Keratinocyte (primary cell): ENCODE results near the gene NIM1K. TPM values are rescaled to one million over a fixed set of nuclear protein-coding genes. Genes with fewer than 3 reads are reported as not detected.

Source experiments
- DNase-seq: peaks from one replicate; pipeline ENCODE4 v3.0.0-alpha.2; 2011; ENCODE audit warnings: low read depth, missing footprints, low spot score
- FAIRE-seq: peaks from 2 replicates; lab custom pipeline; 2011; peaks lifted over from hg19 to GRCh38; lab: Jason Lieb, UNC
- H2AFZ ChIP-seq: 2 replicates; pipeline ENCODE4 v1.6.0; 2012; ENCODE audit warnings: low read length, control low read depth, inconsistent platforms; ENCODE audit not compliant: control insufficient read depth
- H3K27ac ChIP-seq: 2 replicates; pipeline ENCODE4 v1.5.1; 2011; ENCODE audit warnings: low read length; ENCODE audit not compliant: control insufficient read depth, insufficient read depth
- H3K27me3 ChIP-seq: 3 replicates; pipeline ENCODE4 v1.6.0; 2011; ENCODE audit warnings: low read length; ENCODE audit not compliant: control insufficient read depth, insufficient read depth; ENCODE audit errors: extremely low read depth
- H3K36me3 ChIP-seq, 2 experiments: 2 replicates in 1 of 2; 3 replicates in 1 of 2; pipeline ENCODE4 v1.5.1; 2011; ENCODE audit warnings: low read length in 2 of 2, mild to moderate bottlenecking in 1 of 2; ENCODE audit not compliant: control insufficient read depth in 2 of 2, insufficient read depth in 2 of 2; ENCODE audit errors: extremely low read depth in 1 of 2
- H3K4me1 ChIP-seq: 3 replicates; pipeline ENCODE4 v1.5.1; 2011; ENCODE audit warnings: low read length; ENCODE audit not compliant: control insufficient read depth, insufficient read depth; ENCODE audit errors: extremely low read depth
- H3K4me2 ChIP-seq: 3 replicates; pipeline ENCODE4 v1.6.0; 2011; ENCODE audit warnings: low read depth, low read length; ENCODE audit not compliant: control insufficient read depth, insufficient read depth; ENCODE audit errors: extremely low read depth
- H3K4me3 ChIP-seq, 3 experiments: fragments of 200-600 bp in 1 of 3; sonication (generic) in 1 of 3; 2 replicates in 2 of 3; 3 replicates in 1 of 3; pipeline ENCODE4 v1.5.1; 2011 to 2016; ENCODE audit warnings: low read length in 3 of 3, mild to moderate bottlenecking in 3 of 3, control low read depth in 2 of 3, inconsistent platforms in 1 of 3, low read depth in 1 of 3, mixed read lengths in 1 of 3, mixed run types in 1 of 3, moderate library complexity in 1 of 3; ENCODE audit not compliant: control insufficient read depth in 2 of 3, insufficient read depth in 2 of 3; ENCODE audit errors: extremely low read depth in 1 of 3
- H3K79me2 ChIP-seq: 2 replicates; pipeline ENCODE4 v1.6.0; 2012; ENCODE audit warnings: low read length; ENCODE audit not compliant: control insufficient read depth, insufficient read depth
- H3K9ac ChIP-seq: 3 replicates; pipeline ENCODE4 v1.6.0; 2011; ENCODE audit warnings: low read length; ENCODE audit not compliant: control insufficient read depth, insufficient read depth; ENCODE audit errors: extremely low read depth
- H3K9me1 ChIP-seq: 3 replicates; pipeline ENCODE4 v1.6.0; 2011; ENCODE audit warnings: low read length; ENCODE audit not compliant: control insufficient read depth, insufficient read depth; ENCODE audit errors: extremely low read depth
- H3K9me3 ChIP-seq: 2 replicates; pipeline ENCODE4 v1.5.1; 2012; ENCODE audit warnings: low read depth, low read length; ENCODE audit not compliant: control insufficient read depth
- H4K20me1 ChIP-seq: 3 replicates; pipeline ENCODE4 v1.6.0; 2011; ENCODE audit warnings: low read length; ENCODE audit not compliant: control insufficient read depth, insufficient read depth; ENCODE audit errors: extremely low read depth
- EZH2 ChIP-seq: IDR thresholded peaks from one replicate; pipeline ENCODE4 v1.6.1; 2012; ENCODE audit warnings: inconsistent platforms, mild to moderate bottlenecking, low read length, moderate library complexity
- dilution Hi-C: fragments of 300-500 bp; cut with MboI; formaldehyde crosslinking; loops from one replicate; pipeline ENCODE4 v1.7.0; 2020; ENCODE audit warnings: low sequenced_read_pairs; ENCODE audit not compliant: extremely low pct_ligation_motif_present
- polyA plus RNA-seq, 5 experiments: library from polyadenylated mRNA; depleted of rRNA in 3 of 5; stranded (reverse) in 3 of 5; stranded (forward) in 1 of 5; unstranded in 1 of 5; fragments of >200 nt; gene quantifications; 1 replicate in 1 of 5; 2 replicates in 3 of 5; 3 replicates in 1 of 5; pipeline versions ENCODE4 v1.2.1 to v1.2.3, GENCODE V29; 2011 to 2012; ENCODE audit warnings: missing spikeins in 2 of 5, low read depth in 1 of 5, low replicate concordance in 1 of 5
- TF ChIP-seq, protein P1 (sequence below), 3 experiments: IDR thresholded peaks in 1 of 3; conservative IDR thresholded peaks in 1 of 3; optimal IDR thresholded peaks in 1 of 3; 2 replicates in 2 of 3; 3 replicates in 1 of 3; pipeline versions ENCODE3 to v1.5.1; 2011; ENCODE audit warnings: low read length in 3 of 3, mild to moderate bottlenecking in 3 of 3, moderate library complexity in 2 of 3, control low read depth in 1 of 3, inconsistent platforms in 1 of 3; ENCODE audit not compliant: insufficient read depth in 2 of 3; ENCODE audit errors: extremely low read depth in 1 of 3

NIM1K gene
- polyA plus RNA-seq, 1 donor (not counting 4 experiments of a cell fraction or from before 2014, with no cell fraction given) = 0.07 TPM

DNA sequence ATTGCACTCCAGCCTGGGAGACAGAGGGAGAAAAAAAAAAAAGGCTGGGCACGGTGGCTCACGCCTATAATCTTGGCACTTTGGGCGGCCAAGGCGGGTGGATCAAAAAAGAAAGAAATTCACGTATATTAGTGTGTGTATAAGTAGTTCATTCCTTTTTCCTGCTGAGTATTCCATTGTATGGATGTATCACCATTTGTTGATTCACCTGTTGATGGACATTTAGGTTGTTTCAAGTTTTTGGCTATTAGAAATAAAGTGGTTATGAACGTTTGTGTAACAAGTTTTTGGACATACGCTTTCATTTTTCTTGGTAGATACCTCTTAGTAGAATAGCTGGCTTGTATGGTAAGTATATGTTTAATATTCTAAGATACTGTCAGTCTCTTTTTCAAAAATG is 42.8 kb upstream of the NIM1K start:
- dilution Hi-C loops = no loop called here
- Histone ChIP-seq H3K27ac (no peak overlapping the region), H3K4me3 (no peak overlapping the region), H3K4me1 (no peaks in the 10 kb centered on the region), H3K4me2 (no peak overlapping the region), H3K36me3 (peaks cover 4 to 5% of the 10 kb centered on the region in 2 experiments), H3K9ac (no peak overlapping the region), H2AFZ (no peak overlapping the region), H3K9me3 (no peaks in the 10 kb centered on the region), H3K27me3 (no peaks in the 10 kb centered on the region), H3K9me1 (no peaks in the 10 kb centered on the region), H4K20me1 (no peaks in the 10 kb centered on the region), H3K79me2 (peaks cover 30% of the 10 kb centered on the region)
- FAIRE-seq = no peak
- TF ChIP-seq EZH2 = no peak
- TF ChIP-seq, protein P1, sequence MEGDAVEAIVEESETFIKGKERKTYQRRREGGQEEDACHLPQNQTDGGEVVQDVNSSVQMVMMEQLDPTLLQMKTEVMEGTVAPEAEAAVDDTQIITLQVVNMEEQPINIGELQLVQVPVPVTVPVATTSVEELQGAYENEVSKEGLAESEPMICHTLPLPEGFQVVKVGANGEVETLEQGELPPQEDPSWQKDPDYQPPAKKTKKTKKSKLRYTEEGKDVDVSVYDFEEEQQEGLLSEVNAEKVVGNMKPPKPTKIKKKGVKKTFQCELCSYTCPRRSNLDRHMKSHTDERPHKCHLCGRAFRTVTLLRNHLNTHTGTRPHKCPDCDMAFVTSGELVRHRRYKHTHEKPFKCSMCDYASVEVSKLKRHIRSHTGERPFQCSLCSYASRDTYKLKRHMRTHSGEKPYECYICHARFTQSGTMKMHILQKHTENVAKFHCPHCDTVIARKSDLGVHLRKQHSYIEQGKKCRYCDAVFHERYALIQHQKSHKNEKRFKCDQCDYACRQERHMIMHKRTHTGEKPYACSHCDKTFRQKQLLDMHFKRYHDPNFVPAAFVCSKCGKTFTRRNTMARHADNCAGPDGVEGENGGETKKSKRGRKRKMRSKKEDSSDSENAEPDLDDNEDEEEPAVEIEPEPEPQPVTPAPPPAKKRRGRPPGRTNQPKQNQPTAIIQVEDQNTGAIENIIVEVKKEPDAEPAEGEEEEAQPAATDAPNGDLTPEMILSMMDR (optimal IDR thresholded peaks at IDR 0.05 in 1 of 3, IDR thresholded peaks at IDR 0.05 in 1 of 3, conservative IDR thresholded peaks at IDR 0.05 in 1 of 3; ENCODE audit: extremely low read depth in 1 of 3, insufficient read depth in 2 of 3, low read length in 3 of 3) = no peak
- DNase-seq = no peak

DNA sequence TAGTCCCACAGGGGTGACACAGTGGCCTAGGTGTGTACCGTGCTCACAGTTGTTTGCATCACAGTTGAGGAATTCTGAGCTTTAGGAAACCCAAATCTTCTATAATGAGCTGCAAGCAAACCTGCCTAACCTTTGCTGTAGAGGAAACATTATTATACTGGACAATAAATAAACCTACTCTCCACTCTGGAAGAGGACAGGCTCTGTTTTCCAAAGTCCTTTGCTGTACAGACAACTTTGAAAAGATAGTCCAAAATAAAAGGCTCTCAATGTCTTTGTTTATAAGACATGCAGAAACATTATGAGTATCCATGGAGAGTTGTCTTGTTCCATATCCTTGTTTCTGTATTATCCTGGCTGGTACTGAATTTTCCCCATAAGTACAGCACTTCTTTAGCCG is 42.0 kb upstream of the NIM1K start:
- peaks cover 26% of the 10 kb centered on the region for H3K79me2 ChIP-seq

More for the DNA sequence above, 42.0 kb upstream of the NIM1K start:
- FAIRE-seq (no peak), DNase-seq (no peak)
- Histone ChIP-seq H2AFZ (no peak overlapping the region), H3K36me3 (peaks cover 3 to 5% of the 10 kb centered on the region in 2 experiments), H3K9me3 (no peaks in the 10 kb centered on the region), H3K9me1 (no peaks in the 10 kb centered on the region), H3K4me3 (no peak overlapping the region), H3K4me1 (no peaks in the 10 kb centered on the region), H3K9ac (no peak overlapping the region), H4K20me1 (no peaks in the 10 kb centered on the region), H3K4me2 (no peak overlapping the region), H3K27me3 (no peaks in the 10 kb centered on the region), H3K27ac (no peak overlapping the region)
- TF ChIP-seq, protein P1 (optimal IDR thresholded peaks at IDR 0.05 in 1 of 3, IDR thresholded peaks at IDR 0.05 in 1 of 3, conservative IDR thresholded peaks at IDR 0.05 in 1 of 3; ENCODE audit: extremely low read depth in 1 of 3, insufficient read depth in 2 of 3, low read length in 3 of 3) = no peak
- no peak for TF ChIP-seq EZH2
- dilution Hi-C loops = no loop called here
